ENCODE results near the gene H3-3A. TPM values are rescaled to one million over a fixed set of nuclear protein-coding genes. Genes with fewer than 3 reads are reported as not detected.
A peak's percentile ranks its signal among the peaks of the same experiment; 100 is the strongest.

The H3-3A gene
- total and polyA plus RNA-seq, 2 experiments from 2014 or later: 528 to 617 TPM

- H2AFZ ChIP-seq: no peak overlapping the region
- H3K9me3 ChIP-seq (ENCODE audit: low read depth): no peaks in the 10 kb centered on the region
- no peaks in the 10 kb centered on the region for H3K9me2 ChIP-seq (replicated peaks; ENCODE audit: insufficient read depth)
- no peak overlapping the region for H3K4me3 ChIP-seq
- H3K4me1 ChIP-seq (ENCODE audit: insufficient read depth): no peaks in the 10 kb centered on the region
- H3K4me2 ChIP-seq: no peak overlapping the region
- no peaks in the 10 kb centered on the region for H3K79me2 ChIP-seq
- 84% methylated on average over 6 of the region's 6 CpGs for WGBS (ENCODE audit: low lambda C conversion rate, missing lambda C conversion rate)
- TF ChIP-seq CTCF (IDR thresholded peaks at IDR 0.05; ENCODE audit: poor library complexity) (no peak), EZH2phosphoT487 (IDR thresholded peaks at IDR 0.05; ENCODE audit: low read depth, severe bottlenecking, unreplicated experiment) (no peak), EZH2 (IDR thresholded peaks at IDR 0.05; ENCODE audit: borderline replicate concordance) (no peak)
- H3K36me3 ChIP-seq (replicated peaks; ENCODE audit: insufficient read depth, low read depth): no peaks in the 10 kb centered on the region
- no peak overlapping the region for H3K27ac ChIP-seq
- no peaks in the 10 kb centered on the region for H3K27me3 ChIP-seq
- peak; percentile 46 for DNase-seq (ENCODE audit: low spot score)
- no peaks in the 10 kb centered on the region for H4K20me1 ChIP-seq (ENCODE audit: insufficient read depth, poor library complexity, severe bottlenecking)
These were observed 16.3 kb upstream of the H3-3A start for GRCh38 chr1:226046240-226046639.

GRCh38 chr1:226047495-226047894 is 15.0 kb upstream of the H3-3A start:
- TF ChIP-seq CTCF (IDR thresholded peaks at IDR 0.05; ENCODE audit: poor library complexity) (no peak), EZH2 (IDR thresholded peaks at IDR 0.05; ENCODE audit: borderline replicate concordance) (no peak), EZH2phosphoT487 (IDR thresholded peaks at IDR 0.05; ENCODE audit: low read depth, severe bottlenecking, unreplicated experiment) (no peak)
- no peak overlapping the region for H3K4me2 ChIP-seq
- H3K36me3 ChIP-seq (replicated peaks; ENCODE audit: insufficient read depth, low read depth): no peaks in the 10 kb centered on the region
- no peaks in the 10 kb centered on the region for H3K9me2 ChIP-seq (replicated peaks; ENCODE audit: insufficient read depth)
- H3K4me3 ChIP-seq: no peak overlapping the region
- no peak overlapping the region for H3K27ac ChIP-seq
- H4K20me1 ChIP-seq (ENCODE audit: insufficient read depth, poor library complexity, severe bottlenecking): no peaks in the 10 kb centered on the region
- H3K9me3 ChIP-seq (ENCODE audit: low read depth): no peaks in the 10 kb centered on the region
- DNase-seq (ENCODE audit: low spot score): no peak
- WGBS (ENCODE audit: low lambda C conversion rate, missing lambda C conversion rate): 93% methylated on average over 1 of the region's 1 CpG
- no peaks in the 10 kb centered on the region for H3K79me2 ChIP-seq
- no peak overlapping the region for H2AFZ ChIP-seq
- no peaks in the 10 kb centered on the region for H3K4me1 ChIP-seq (ENCODE audit: insufficient read depth)
- no peaks in the 10 kb centered on the region for H3K27me3 ChIP-seq

- no peaks in the 10 kb centered on the region for H4K20me1 ChIP-seq (ENCODE audit: insufficient read depth, poor library complexity, severe bottlenecking)
- no peak overlapping the region for H3K4me3 ChIP-seq
- H3K27me3 ChIP-seq: no peaks in the 10 kb centered on the region
- no peaks in the 10 kb centered on the region for H3K4me1 ChIP-seq (ENCODE audit: insufficient read depth)
- no peaks in the 10 kb centered on the region for H3K9me2 ChIP-seq (replicated peaks; ENCODE audit: insufficient read depth)
- TF ChIP-seq CTCF (IDR thresholded peaks at IDR 0.05; ENCODE audit: poor library complexity) (no peak), EZH2 (IDR thresholded peaks at IDR 0.05; ENCODE audit: borderline replicate concordance) (no peak), EZH2phosphoT487 (IDR thresholded peaks at IDR 0.05; ENCODE audit: low read depth, severe bottlenecking, unreplicated experiment) (no peak)
- 96% methylated on average over 1 of the region's 1 CpG for WGBS (ENCODE audit: low lambda C conversion rate, missing lambda C conversion rate)
- no peaks in the 10 kb centered on the region for H3K9me3 ChIP-seq (ENCODE audit: low read depth)
- no peaks in the 10 kb centered on the region for H3K79me2 ChIP-seq
- DNase-seq (ENCODE audit: low spot score): no peak
- no peak overlapping the region for H2AFZ ChIP-seq
- no peaks in the 10 kb centered on the region for H3K36me3 ChIP-seq (replicated peaks; ENCODE audit: insufficient read depth, low read depth)
- no peak overlapping the region for H3K4me2 ChIP-seq
- H3K27ac ChIP-seq: no peak overlapping the region
These were observed 13.6 kb upstream of the H3-3A start for GRCh38 chr1:226048886-226049285.

GRCh38 chr1:226050133-226050532 is 12.4 kb upstream of the H3-3A start:
- H3K4me2 ChIP-seq: no peak overlapping the region
- WGBS (ENCODE audit: low lambda C conversion rate, missing lambda C conversion rate): 90% methylated on average over 4 of the region's 4 CpGs
- no peak overlapping the region for H3K4me3 ChIP-seq
- H3K27ac ChIP-seq: no peak overlapping the region
- no peaks in the 10 kb centered on the region for H3K27me3 ChIP-seq
- no peaks in the 10 kb centered on the region for H4K20me1 ChIP-seq (ENCODE audit: insufficient read depth, poor library complexity, severe bottlenecking)
- H3K79me2 ChIP-seq: no peaks in the 10 kb centered on the region
- no peaks in the 10 kb centered on the region for H3K36me3 ChIP-seq (replicated peaks; ENCODE audit: insufficient read depth, low read depth)
- DNase-seq (ENCODE audit: low spot score): no peak
- TF ChIP-seq EZH2phosphoT487 (IDR thresholded peaks at IDR 0.05; ENCODE audit: low read depth, severe bottlenecking, unreplicated experiment) (no peak), CTCF (IDR thresholded peaks at IDR 0.05; ENCODE audit: poor library complexity) (no peak), EZH2 (IDR thresholded peaks at IDR 0.05; ENCODE audit: borderline replicate concordance) (no peak)
- H3K4me1 ChIP-seq (ENCODE audit: insufficient read depth): no peaks in the 10 kb centered on the region
- no peaks in the 10 kb centered on the region for H3K9me3 ChIP-seq (ENCODE audit: low read depth)
- no peaks in the 10 kb centered on the region for H3K9me2 ChIP-seq (replicated peaks; ENCODE audit: insufficient read depth)
- no peak overlapping the region for H2AFZ ChIP-seq
